HepG2 (cell line): ENCODE results near the gene TADA3. TPM values are rescaled to one million over a fixed set of nuclear protein-coding genes. Genes with fewer than 3 reads are reported as not detected.

ENCODE experiments used
- CTCF ChIP-seq: sonication (generic); formaldehyde crosslinking; IDR thresholded peaks from 2 replicates; pipeline ENCODE4 v1.5.0; 2020; ENCODE audit warnings: mild to moderate bottlenecking, missing genetic modification reagents, moderate library complexity
- EED ChIP-seq: sonication (generic); formaldehyde crosslinking; IDR thresholded peaks from 2 replicates; pipeline ENCODE4 v1.5.0; 2020; ENCODE audit warnings: mild to moderate bottlenecking, missing genetic modification reagents
- FOXP4 ChIP-seq: sonication (generic); formaldehyde crosslinking; IDR thresholded peaks from 2 replicates; pipeline ENCODE4 v1.4.0; 2020; ENCODE audit warnings: missing genetic modification reagents
- GABPA ChIP-seq, 2 experiments: IDR thresholded peaks; 2 replicates each; pipeline ENCODE4 v1.6.1; 2011 to 2016; ENCODE audit warnings: low read depth in 2 of 2, low read length in 1 of 2, missing biosample characterization in 1 of 2, missing genetic modification characterization in 1 of 2
- GATAD1 ChIP-seq: IDR thresholded peaks from 2 replicates; pipeline ENCODE4 v1.6.1; 2016; ENCODE audit warnings: missing genetic modification reagents, missing compliant biosample characterization
- GTF2F1 ChIP-seq: fragments of 150-350 bp; IDR thresholded peaks from 2 replicates; pipeline ENCODE4 v1.6.1; 2014; ENCODE audit warnings: low read length
- HCFC1 ChIP-seq: fragments of 150-350 bp; IDR thresholded peaks from 2 replicates; pipeline ENCODE4 v1.6.1; 2014; ENCODE audit warnings: low read depth, low read length
- HOXA3 ChIP-seq: sonication (generic); formaldehyde crosslinking; IDR thresholded peaks from 2 replicates; pipeline ENCODE4 v1.5.0; 2020; ENCODE audit warnings: missing genetic modification reagents
- MIER2 ChIP-seq: IDR thresholded peaks from 2 replicates; pipeline ENCODE4 v1.6.1; 2016; ENCODE audit warnings: missing biosample characterization, missing genetic modification reagents
- NR2C2 ChIP-seq: sonication (generic); formaldehyde crosslinking; IDR thresholded peaks from 2 replicates; pipeline ENCODE4 v1.4.0; 2020; ENCODE audit warnings: missing genetic modification reagents, mild to moderate bottlenecking, moderate library complexity, borderline replicate concordance
- NR2F2 ChIP-seq: IDR thresholded peaks from 2 replicates; pipeline ENCODE4 v1.6.1; 2012; ENCODE audit warnings: low read depth, inconsistent platforms, borderline replicate concordance
- POLR2AphosphoS2 ChIP-seq: IDR thresholded peaks from 2 replicates; pipeline ENCODE4 v1.6.1; 2011; ENCODE audit warnings: low read depth, low read length, improper control_type of control experiment
- SALL1 ChIP-seq: sonication (generic); formaldehyde crosslinking; IDR thresholded peaks from 2 replicates; pipeline ENCODE4 v1.8.0; 2022; ENCODE audit warnings: mild to moderate bottlenecking, missing genetic modification reagents
- SRSF1 ChIP-seq: fragments of 200-400 bp; formaldehyde crosslinking; optimal IDR thresholded peaks from 2 replicates; pipeline ENCODE3; 2017; ENCODE audit warnings: mild to moderate bottlenecking, low read depth, low read length, moderate library complexity
- SRSF4 ChIP-seq: fragments of 200-400 bp; formaldehyde crosslinking; IDR thresholded peaks from one replicate; pipeline ENCODE4 v1.6.1; 2018; ENCODE audit warnings: mild to moderate bottlenecking, low read depth, low read length, moderate library complexity; ENCODE audit not compliant: poor library complexity, severe bottlenecking
- TBL1XR1 ChIP-seq: fragments of 150-350 bp; IDR thresholded peaks from 2 replicates; pipeline ENCODE4 v1.6.1; 2014; ENCODE audit warnings: borderline replicate concordance, low read length; ENCODE audit not compliant: partially characterized antibody
- ZNF337 ChIP-seq: sonication (generic); formaldehyde crosslinking; IDR thresholded peaks from 2 replicates; pipeline ENCODE4 v1.5.1; 2020; ENCODE audit warnings: missing genetic modification reagents, low read depth, mild to moderate bottlenecking, borderline replicate concordance
- ZNF549 ChIP-seq: sonication (generic); formaldehyde crosslinking; IDR thresholded peaks from 2 replicates; pipeline ENCODE4 v1.5.0; 2020; ENCODE audit warnings: missing genetic modification reagents
- ZSCAN9 ChIP-seq: IDR thresholded peaks from 2 replicates; pipeline ENCODE4 v1.6.1; 2016; ENCODE audit warnings: borderline replicate concordance
- polyA plus RNA-seq, 8 experiments: library from polyadenylated mRNA; depleted of rRNA in 3 of 8; stranded (reverse) in 7 of 8; unstranded in 1 of 8; fragments of >200 nt; fragmentation: Illumina TruSeq in 4 of 8; extraction: Trizol in 4 of 8; gene quantifications; 2 replicates each; pipeline versions ENCODE4 v1.2.1 to v1.2.3, GENCODE V29; 2011 to 2016; ENCODE audit warnings: low read depth in 4 of 8, missing spikeins in 1 of 8, mixed read lengths in 1 of 8; ENCODE audit not compliant: insufficient read depth in 1 of 8
- total RNA-seq, 5 experiments: library from RNA; depleted of rRNA; stranded (reverse); fragments of >200 nt; fragmentation: Illumina TruSeq; extraction: Trizol; gene quantifications; 2 replicates each; pipeline ENCODE4 v1.2.3, GENCODE V29; 2016; ENCODE audit warnings: low read depth in 1 of 5
- TF ChIP-seq, protein P1 (sequence below): sonication (generic); formaldehyde crosslinking; IDR thresholded peaks from 2 replicates; pipeline ENCODE4 v1.5.0; 2020; ENCODE audit warnings: mild to moderate bottlenecking, missing genetic modification reagents, borderline replicate concordance

TADA3 gene
- total and polyA plus RNA-seq, 2 of the 13 experiments (the other 11 are each of a cell fraction or from before 2014, with no cell fraction given) = 32.1 to 37.1 TPM

GRCh38 chr3:9834520-9835380 is 42.5 kb upstream of the TADA3 start (continued):
- TF ChIP-seq FOXP4 (CRISPR knock-in tag) (no peak), ZNF549 (CRISPR knock-in tag) (no peak), MIER2 (CRISPR knock-in tag) (no peak), NR2C2 (0 out of 2 replicates have a peak, but pooled peaks have one; percentile 4), TBL1XR1 (peak; percentile 86), GATAD1 (CRISPR knock-in tag) (no peak), SRSF1 (no peak), SRSF4 (no peak), GTF2F1 (no peak), HOXA3 (CRISPR knock-in tag) (0 out of 2 replicates have a peak, but pooled peaks have one; percentile 16), NR2F2 (peak; percentile 62; the same call in 1 of the 2 replicates), GABPA (IDR thresholded peaks at IDR 0.05; ENCODE audit: low read depth, low read length) (no peak), GABPA (CRISPR knock-in tag; IDR thresholded peaks at IDR 0.05; ENCODE audit: low read depth) (no peak), EED (CRISPR knock-in tag) (no peak), CTCF (CRISPR knock-in tag) (peak; percentile 36), POLR2AphosphoS2 (no peak), ZSCAN9 (no peak), SALL1 (CRISPR knock-in tag) (peak; percentile 57), HCFC1 (no peak), ZNF337 (no peak)
- TF ChIP-seq, protein P1, sequence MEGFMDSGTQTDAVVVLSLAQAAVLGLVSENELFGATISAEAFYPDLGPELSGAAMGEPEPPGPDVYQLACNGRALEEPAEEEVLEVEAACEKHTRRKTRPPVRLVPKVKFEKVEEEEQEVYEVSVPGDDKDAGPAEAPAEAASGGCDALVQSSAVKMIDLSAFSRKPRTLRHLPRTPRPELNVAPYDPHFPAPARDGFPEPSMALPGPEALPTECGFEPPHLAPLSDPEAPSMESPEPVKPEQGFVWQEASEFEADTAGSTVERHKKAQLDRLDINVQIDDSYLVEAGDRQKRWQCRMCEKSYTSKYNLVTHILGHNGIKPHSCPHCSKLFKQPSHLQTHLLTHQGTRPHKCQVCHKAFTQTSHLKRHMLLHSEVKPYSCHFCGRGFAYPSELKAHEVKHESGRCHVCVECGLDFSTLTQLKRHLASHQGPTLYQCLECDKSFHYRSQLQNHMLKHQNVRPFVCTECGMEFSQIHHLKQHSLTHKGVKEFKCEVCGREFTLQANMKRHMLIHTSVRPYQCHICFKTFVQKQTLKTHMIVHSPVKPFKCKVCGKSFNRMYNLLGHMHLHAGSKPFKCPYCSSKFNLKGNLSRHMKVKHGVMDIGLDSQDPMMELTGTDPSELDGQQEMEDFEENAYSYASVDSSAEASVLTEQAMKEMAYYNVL (CRISPR knock-in tag) = no peak
